HG03442 (cell line): ENCODE measurements around the gene STX3.
"Not testable (repeated sequence)": the region's sequence is repeated elsewhere in the genome, so short reads cannot be mapped to it uniquely, and the experiment has no call there.

ENCODE experiments used
- ATAC-seq: cut with Tn5 transposase; IDR thresholded peaks from one replicate; pipeline ENCODE4 v1.9.1; 2021; ENCODE audit warnings: mild to moderate bottlenecking, moderate library complexity; ENCODE audit not compliant: unreplicated experiment

The STX3 gene

GRCh38 chr11:59756845-59757244 lies 1.7 kb downstream of the STX3 start:
- ATAC-seq: no peak

- no peak for ATAC-seq
Observed at GRCh38 chr11:59758401-59759037, 3.3 kb downstream of the STX3 start.

GRCh38 chr11:59759900-59760299 lies 4.7 kb downstream of the STX3 start:
- no peak for ATAC-seq

- no peak for ATAC-seq
Observed at GRCh38 chr11:59760771-59761170, 5.6 kb downstream of the STX3 start.

- no peak for ATAC-seq
Observed at GRCh38 chr11:59761993-59762392, 6.8 kb downstream of the STX3 start.

GRCh38 chr11:59765068-59765735 lies 10.0 kb downstream of the STX3 start:
- no peak for ATAC-seq

GRCh38 chr11:59766542-59767224 lies 11.5 kb downstream of the STX3 start:
- no peak for ATAC-seq

- ATAC-seq: no peak
Observed at GRCh38 chr11:59767225-59767611, 12.0 kb downstream of the STX3 start.

- no peak for ATAC-seq
Observed at GRCh38 chr11:59769111-59769510, 13.9 kb downstream of the STX3 start.

GRCh38 chr11:59769828-59770227 lies 14.7 kb downstream of the STX3 start:
- no peak for ATAC-seq

- no peak for ATAC-seq
Observed at GRCh38 chr11:59770319-59770718, 15.1 kb downstream of the STX3 start.

- no peak for ATAC-seq
Observed at GRCh38 chr11:59770869-59771268, 15.7 kb downstream of the STX3 start.

- ATAC-seq: no peak
Observed at GRCh38 chr11:59771605-59772004, 16.4 kb downstream of the STX3 start.

GRCh38 chr11:59773083-59773440 lies 17.9 kb downstream of the STX3 start:
- no peak for ATAC-seq

- no peak for ATAC-seq
Observed at GRCh38 chr11:59776210-59777066, 21.3 kb downstream of the STX3 start.

GRCh38 chr11:59777104-59777503 lies 21.9 kb downstream of the STX3 start:
- no peak for ATAC-seq

GRCh38 chr11:59778122-59778521 lies 22.9 kb downstream of the STX3 start:
- no peak for ATAC-seq

GRCh38 chr11:59779487-59779886 lies 24.3 kb downstream of the STX3 start:
- no peak for ATAC-seq

- ATAC-seq: no peak
Observed at GRCh38 chr11:59782080-59782479, 26.9 kb downstream of the STX3 start.

- ATAC-seq: no peak
Observed at GRCh38 chr11:59783632-59784090, 28.5 kb downstream of the STX3 start.

GRCh38 chr11:59784441-59784840 lies 29.3 kb downstream of the STX3 start:
- not testable (repeated sequence) for ATAC-seq
